Testis (tissue), 3 donors: Measurements from ENCODE around the gene ITPRIPL1. TPM values are rescaled to one million over a fixed set of nuclear protein-coding genes. Genes with fewer than 3 reads are reported as not detected.
A peak's percentile ranks its signal among the peaks of the same experiment; 100 is the strongest.

Source experiments
- DNase-seq: peaks from one replicate; pipeline ENCODE4 v3.0.0-alpha.2; 2019
- H3K27ac ChIP-seq, 2 donors: fragments of 200-600 bp; sonication (generic); one replicate each; pipeline ENCODE4 v1.5.1; 2019
- H3K27me3 ChIP-seq: fragments of 200-600 bp; sonication (generic); one replicate; pipeline ENCODE4 v1.5.1; 2019
- H3K36me3 ChIP-seq: fragments of 200-600 bp; sonication (generic); one replicate; pipeline ENCODE4 v1.5.1; 2017; ENCODE audit warnings: low read depth; ENCODE audit errors: missing control alignments
- H3K4me1 ChIP-seq: fragments of 200-600 bp; sonication (generic); one replicate; pipeline ENCODE4 v1.5.1; 2019
- H3K4me3 ChIP-seq, 2 donors: fragments of 200-600 bp; sonication (generic); one replicate each; pipeline ENCODE4 v1.5.1; 2017 to 2019
- H3K9me3 ChIP-seq: fragments of 200-600 bp; sonication (generic); one replicate; pipeline ENCODE4 v1.5.1; 2017
- POLR2A ChIP-seq: fragments of 450-650 bp; IDR thresholded peaks from one replicate; pipeline ENCODE4 v1.6.1; 2017; ENCODE audit warnings: antibody characterized with exemption, mild to moderate bottlenecking, moderate library complexity
- WGBS, 2 donors: methylation state at CpG; one replicate each; pipeline ENCODE4 v1.1.5; 2018; 5-methylcytosine and 5-hydroxymethylcytosine counted together
- intact Hi-C: fragments of 100-400 bp; cut with DNase I; formaldehyde crosslinking; loops from one replicate; pipeline ENCODE4 v1.15.1; 2023; ENCODE audit warnings: low total_unique reads
- polyA plus RNA-seq: library from polyadenylated mRNA; stranded (reverse); fragments of 350-450 nt; fragmentation: Illumina TruSeq; extraction: RNeasy Lipid Tissue Mini Kit (QIAGEN cat#74804); gene quantifications from one replicate; pipeline ENCODE4 v1.2.3, GENCODE V29; 2014; ENCODE audit warnings: low read depth, low replicate concordance; ENCODE audit not compliant: insufficient read depth
- total RNA-seq, 2 donors: library from RNA; depleted of rRNA; stranded (reverse); fragments of >200 nt; gene quantifications; one replicate each; pipeline ENCODE4 v1.2.3, GENCODE V29; 2016
- TF ChIP-seq, protein P1 (sequence below), 3 experiments: fragments of 450-650 bp in 2 of 3; fragments of 200-600 bp in 1 of 3; sonication (generic) in 1 of 3; IDR thresholded peaks; one replicate each; pipeline ENCODE4 v1.5.1; 2016 to 2019; ENCODE audit warnings: antibody characterized with exemption in 3 of 3, mild to moderate bottlenecking in 2 of 3, moderate library complexity in 1 of 3

ITPRIPL1 gene
- total and polyA plus RNA-seq, 3 donors from 2014 or later: 14.0 to 57.9 (median 32.0) TPM

DNA sequence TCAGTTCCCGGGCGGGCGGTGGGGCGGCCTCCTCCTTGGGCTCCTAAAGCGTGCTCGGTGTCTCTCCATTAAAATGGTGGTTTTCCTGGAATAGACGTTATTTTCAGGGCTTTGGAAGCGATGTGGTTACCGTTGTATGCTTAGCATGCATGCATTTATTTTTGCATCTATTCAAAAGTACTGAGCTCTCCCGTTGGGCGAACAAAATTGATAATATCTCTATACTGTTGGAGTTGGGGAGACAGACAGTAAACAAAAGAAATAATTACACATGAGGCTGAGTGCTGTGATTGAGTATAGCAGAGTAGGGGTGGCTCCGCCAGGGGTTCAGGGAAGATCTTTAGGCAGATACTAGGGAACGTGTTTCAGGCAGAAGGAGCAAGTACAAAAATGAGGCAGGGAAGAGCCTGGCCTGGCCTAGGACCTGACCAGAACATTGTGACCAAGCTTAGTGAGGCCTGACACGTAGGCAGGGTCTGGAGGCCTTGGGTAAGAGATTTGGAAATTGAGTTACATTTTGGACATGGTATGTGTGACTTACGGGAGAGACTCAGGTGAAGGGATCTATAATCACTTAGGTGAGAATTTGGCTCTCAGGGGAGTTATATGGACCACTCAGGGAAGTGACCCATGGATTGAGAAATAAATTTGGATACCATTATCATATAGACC is 11.1 kb downstream of the ITPRIPL1 start:
- no peaks in the 10 kb centered on the region for H3K36me3 ChIP-seq
- intact Hi-C loops: no loop called here
- peaks cover 9% of the 10 kb centered on the region for H3K4me1 ChIP-seq
- no peak for DNase-seq
- H3K27me3 ChIP-seq: no peaks in the 10 kb centered on the region
- H3K27ac ChIP-seq: peak overlapping the region in 1 of 2 donors; percentile 95
- H3K9me3 ChIP-seq: no peaks in the 10 kb centered on the region
- TF ChIP-seq POLR2A: no peak
- TF ChIP-seq, protein P1, sequence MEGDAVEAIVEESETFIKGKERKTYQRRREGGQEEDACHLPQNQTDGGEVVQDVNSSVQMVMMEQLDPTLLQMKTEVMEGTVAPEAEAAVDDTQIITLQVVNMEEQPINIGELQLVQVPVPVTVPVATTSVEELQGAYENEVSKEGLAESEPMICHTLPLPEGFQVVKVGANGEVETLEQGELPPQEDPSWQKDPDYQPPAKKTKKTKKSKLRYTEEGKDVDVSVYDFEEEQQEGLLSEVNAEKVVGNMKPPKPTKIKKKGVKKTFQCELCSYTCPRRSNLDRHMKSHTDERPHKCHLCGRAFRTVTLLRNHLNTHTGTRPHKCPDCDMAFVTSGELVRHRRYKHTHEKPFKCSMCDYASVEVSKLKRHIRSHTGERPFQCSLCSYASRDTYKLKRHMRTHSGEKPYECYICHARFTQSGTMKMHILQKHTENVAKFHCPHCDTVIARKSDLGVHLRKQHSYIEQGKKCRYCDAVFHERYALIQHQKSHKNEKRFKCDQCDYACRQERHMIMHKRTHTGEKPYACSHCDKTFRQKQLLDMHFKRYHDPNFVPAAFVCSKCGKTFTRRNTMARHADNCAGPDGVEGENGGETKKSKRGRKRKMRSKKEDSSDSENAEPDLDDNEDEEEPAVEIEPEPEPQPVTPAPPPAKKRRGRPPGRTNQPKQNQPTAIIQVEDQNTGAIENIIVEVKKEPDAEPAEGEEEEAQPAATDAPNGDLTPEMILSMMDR (IDR thresholded peaks at IDR 0.05): no peak
- 10 to 15% methylated on average over 12 to 15 of the region's 15 CpGs for WGBS, 2 donors
- H3K4me3 ChIP-seq: peak overlapping the region; percentile 74 to 84

DNA sequence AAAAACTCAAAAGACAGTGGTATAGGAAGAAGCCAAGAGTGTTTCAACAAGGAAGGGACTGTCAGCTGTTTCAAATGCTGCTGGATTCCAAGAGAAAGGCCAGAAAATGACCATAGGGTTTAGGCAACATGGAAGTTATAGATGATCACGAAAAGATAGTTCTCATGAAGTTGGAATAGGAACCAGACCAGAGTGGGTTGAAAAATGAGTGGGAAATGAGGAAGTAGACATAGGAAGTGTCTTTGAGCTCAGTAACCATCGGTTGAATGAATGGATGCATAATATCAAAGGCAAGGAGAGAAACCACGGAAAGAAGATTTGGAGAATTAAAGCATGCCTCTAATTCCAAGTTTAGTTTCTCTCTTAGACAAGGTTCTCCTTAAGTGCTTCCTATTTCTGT is 11.8 kb downstream of the ITPRIPL1 start:
- WGBS, 2 donors: 65 to 66% methylated on average over 3 of the region's 3 CpGs
- no peaks in the 10 kb centered on the region for H3K27me3 ChIP-seq
- no peaks in the 10 kb centered on the region for H3K9me3 ChIP-seq
- H3K4me3 ChIP-seq: no peak overlapping the region
- intact Hi-C loops: no loop called here
- TF ChIP-seq POLR2A: no peak
- TF ChIP-seq, protein P1 (IDR thresholded peaks at IDR 0.05): no peak
- H3K27ac ChIP-seq: no peak overlapping the region
- no peaks in the 10 kb centered on the region for H3K36me3 ChIP-seq
- no peak for DNase-seq
- H3K4me1 ChIP-seq: peaks cover 9% of the 10 kb centered on the region

DNA sequence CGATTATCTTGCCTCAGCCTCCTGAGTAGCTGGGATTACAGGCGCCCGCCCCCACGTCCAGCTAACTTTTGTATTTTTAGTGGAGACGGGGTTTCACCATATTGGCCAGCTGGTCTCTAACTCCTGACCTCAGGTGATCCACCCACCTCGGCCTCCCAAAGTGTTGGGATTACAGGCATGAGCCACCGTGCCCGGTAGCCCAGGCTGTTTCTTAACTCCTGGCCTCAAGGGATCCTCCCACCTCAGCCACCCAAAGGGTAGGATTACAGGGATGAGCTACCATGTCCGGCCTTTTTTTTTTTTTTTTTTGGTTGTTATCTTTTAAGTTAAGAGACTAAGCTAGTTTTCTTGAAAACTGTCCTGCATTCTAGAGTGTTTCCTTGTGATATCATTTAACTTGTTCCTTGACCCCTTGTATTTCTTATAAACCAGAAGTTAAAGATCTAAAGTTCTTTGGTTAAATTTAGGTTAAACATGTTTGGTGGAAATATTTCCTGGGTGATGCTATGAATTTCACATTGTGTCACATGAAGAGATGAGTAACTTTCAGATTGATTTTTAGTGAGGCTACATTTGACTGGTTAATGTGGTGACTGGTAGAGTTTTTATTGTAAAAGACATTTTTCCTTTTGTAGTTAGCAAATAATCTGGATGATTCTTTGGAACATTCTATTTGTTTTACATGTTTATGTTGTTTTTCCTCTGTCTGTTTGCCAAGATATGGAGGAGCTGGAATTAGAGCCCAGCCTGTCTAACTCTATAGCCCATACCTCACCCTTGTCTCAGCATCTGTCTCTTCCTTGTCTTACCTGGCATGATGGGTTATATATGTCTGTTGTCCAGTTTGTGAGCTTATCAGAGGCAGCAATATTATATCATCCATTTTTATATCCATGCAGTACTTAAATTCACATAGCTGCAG is 15.6 kb downstream of the ITPRIPL1 start:
- Histone ChIP-seq H3K9me3 (no peaks in the 10 kb centered on the region), H3K27ac (no peak overlapping the region), H3K36me3 (no peaks in the 10 kb centered on the region), H3K4me1 (peaks cover 4% of the 10 kb centered on the region), H3K4me3 (no peak overlapping the region), H3K27me3 (no peaks in the 10 kb centered on the region)
- DNase-seq: no peak
- 91% methylated on average over 9 of the region's 9 CpGs for WGBS, 2 donors
- TF ChIP-seq, protein P1 (IDR thresholded peaks at IDR 0.05): no peak
- no peak for TF ChIP-seq POLR2A
- intact Hi-C loops: no loop called here

DNA sequence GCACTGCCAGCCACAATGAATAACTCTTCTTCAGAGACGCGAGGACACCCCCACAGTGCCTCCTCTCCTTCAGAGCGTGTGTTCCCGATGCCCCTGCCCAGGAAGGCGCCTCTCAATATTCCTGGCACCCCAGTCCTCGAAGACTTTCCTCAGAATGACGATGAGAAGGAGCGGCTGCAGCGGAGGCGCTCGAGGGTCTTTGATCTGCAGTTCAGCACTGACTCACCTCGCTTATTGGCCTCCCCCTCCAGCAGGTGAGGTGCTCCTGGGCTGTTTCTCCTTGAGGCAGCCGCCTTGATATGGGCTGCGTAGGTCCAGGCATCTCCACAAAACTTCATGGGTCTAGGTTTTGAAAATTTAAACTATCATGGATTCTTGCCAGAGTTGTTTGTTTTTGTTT is 16.5 kb downstream of the ITPRIPL1 start:
- H3K27ac ChIP-seq: no peak overlapping the region
- WGBS, 2 donors: 98% methylated on average over 14 of the region's 14 CpGs
- intact Hi-C loops: no loop called here

More for the DNA sequence above, 16.5 kb downstream of the ITPRIPL1 start:
- H3K9me3 ChIP-seq: no peaks in the 10 kb centered on the region
- no peaks in the 10 kb centered on the region for H3K27me3 ChIP-seq
- DNase-seq: no peak
- no peak overlapping the region for H3K4me3 ChIP-seq
- H3K36me3 ChIP-seq: no peaks in the 10 kb centered on the region
- TF ChIP-seq POLR2A: no peak
- TF ChIP-seq, protein P1 (IDR thresholded peaks at IDR 0.05): no peak
- no peaks in the 10 kb centered on the region for H3K4me1 ChIP-seq
